Lung (tissue), 12 donors: Measurements from ENCODE around the gene GOLGA7B. TPM values are rescaled to one million over a fixed set of nuclear protein-coding genes. Genes with fewer than 3 reads are reported as not detected.

Experiments used
- ATAC-seq: fragments of 200-7000 bp; cut with Tn5 transposase; one replicate; pipeline ENCODE4 v1.9.1; 2020; ENCODE audit warnings: moderate number of reproducible peaks; ENCODE audit not compliant: insufficient read depth, low FRiP score
- DNase-seq, 3 donors: peaks; one replicate each; pipeline ENCODE4 v3.0.0-alpha.2; 2013 to 2017
- H3K27ac ChIP-seq, 2 donors: one replicate each; pipeline ENCODE4 v1.5.1; 2013; ENCODE audit warnings: mild to moderate bottlenecking in 2 of 2, moderate library complexity in 2 of 2, control low read depth in 1 of 2, inconsistent platforms in 1 of 2, low read depth in 1 of 2, low read length in 1 of 2
- H3K27me3 ChIP-seq, 3 donors: one replicate each; pipeline ENCODE4 v1.5.1; 2013; ENCODE audit warnings: low read length in 2 of 3; ENCODE audit not compliant: control insufficient read depth in 3 of 3, insufficient read depth in 3 of 3
- H3K36me3 ChIP-seq, 4 donors: one replicate each; pipeline ENCODE4 v1.5.1; 2013; ENCODE audit warnings: low read length in 4 of 4, mild to moderate bottlenecking in 1 of 4, moderate library complexity in 1 of 4; ENCODE audit not compliant: control insufficient read depth in 4 of 4, insufficient read depth in 4 of 4
- H3K4me1 ChIP-seq, 5 donors: one replicate each; pipeline ENCODE4 v1.5.1; 2013; ENCODE audit warnings: low read length in 5 of 5, mild to moderate bottlenecking in 2 of 5, moderate library complexity in 1 of 5; ENCODE audit not compliant: control insufficient read depth in 5 of 5, insufficient read depth in 5 of 5
- H3K4me3 ChIP-seq: one replicate; pipeline ENCODE4 v1.5.1; 2013; ENCODE audit warnings: mild to moderate bottlenecking, control low read depth, moderate library complexity
- H3K9ac ChIP-seq, 2 donors: one replicate each; pipeline ENCODE4 v1.5.1; 2013; ENCODE audit warnings: low read length in 2 of 2, control low read depth in 1 of 2; ENCODE audit not compliant: insufficient read depth in 1 of 2
- H3K9me3 ChIP-seq, 4 donors: one replicate each; pipeline ENCODE4 v1.5.1; 2013; ENCODE audit warnings: low read length in 3 of 4, mild to moderate bottlenecking in 1 of 4, moderate library complexity in 1 of 4; ENCODE audit not compliant: control insufficient read depth in 4 of 4, insufficient read depth in 3 of 4
- WGBS, 2 donors: extraction: QIAGEN DNeasy Blood & Tissue Kit; methylation state at CpG; one replicate each; pipeline ENCODE4 v1.1.7; 2013; 5-methylcytosine and 5-hydroxymethylcytosine counted together
- polyA plus RNA-seq, 2 donors: library from polyadenylated mRNA; stranded (reverse); fragments of 200-250 nt; gene quantifications; one replicate each; pipeline ENCODE4 v1.2.1, GENCODE V29; 2013
- total RNA-seq, 2 donors: library from RNA; depleted of rRNA in 1 of 2; stranded (reverse); fragments of >200 nt in 1 of 2; gene quantifications; one replicate each; pipeline ENCODE4 v1.2.1, GENCODE V29; 2014 to 2021
- TF ChIP-seq, protein P1 (sequence below): IDR thresholded peaks from 2 replicates; pipeline ENCODE4 v1.5.1; 2012; ENCODE audit warnings: mild to moderate bottlenecking; ENCODE audit errors: control extremely low read depth, extremely low read depth
- donor health status: control.
- donor health status: control.
- donor health status: Bipolar disorder and iron deficiency.
- donor health status: healthy.
- donor health status: DM: yes; HTN: yes; CAD: no.

The GOLGA7B gene
- total and polyA plus RNA-seq, 4 donors: 0.23 to 1.2 (median 0.74) TPM

DNA sequence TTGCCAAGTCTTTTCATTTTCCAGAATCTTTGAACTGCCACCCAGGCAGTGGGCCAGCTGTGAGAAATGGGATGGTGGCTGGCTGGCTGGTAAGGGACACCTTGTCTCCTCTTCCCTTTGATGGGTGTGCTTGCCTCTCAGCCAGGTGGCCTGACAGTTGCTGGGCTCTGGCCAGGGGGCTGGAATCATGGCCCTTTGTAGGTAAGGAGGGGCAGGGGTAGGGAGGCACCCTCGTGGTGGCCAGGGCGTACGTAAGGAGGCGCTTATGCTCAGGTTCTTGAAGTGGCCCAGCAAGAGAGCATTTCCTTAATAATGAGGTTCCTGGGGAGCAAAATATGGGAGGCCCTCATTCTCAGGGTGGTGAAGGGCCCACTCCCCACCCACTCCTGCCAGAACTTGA is 33.0 kb upstream of the GOLGA7B start:
- Histone ChIP-seq H3K9ac (no peak overlapping the region), H3K27me3 (peaks cover 0 to 16% (median 5%) of the 10 kb centered on the region in 3 donors), H3K36me3 (no peaks in the 10 kb centered on the region), H3K9me3 (no peaks in the 10 kb centered on the region), H3K27ac (no peak overlapping the region), H3K4me1 (no peaks in the 10 kb centered on the region), H3K4me3 (no peak overlapping the region)
- 82 to 88% methylated on average over 4 of the region's 4 CpGs for WGBS, 2 donors
- no peak for ATAC-seq
- no peak for DNase-seq
- TF ChIP-seq, protein P1, sequence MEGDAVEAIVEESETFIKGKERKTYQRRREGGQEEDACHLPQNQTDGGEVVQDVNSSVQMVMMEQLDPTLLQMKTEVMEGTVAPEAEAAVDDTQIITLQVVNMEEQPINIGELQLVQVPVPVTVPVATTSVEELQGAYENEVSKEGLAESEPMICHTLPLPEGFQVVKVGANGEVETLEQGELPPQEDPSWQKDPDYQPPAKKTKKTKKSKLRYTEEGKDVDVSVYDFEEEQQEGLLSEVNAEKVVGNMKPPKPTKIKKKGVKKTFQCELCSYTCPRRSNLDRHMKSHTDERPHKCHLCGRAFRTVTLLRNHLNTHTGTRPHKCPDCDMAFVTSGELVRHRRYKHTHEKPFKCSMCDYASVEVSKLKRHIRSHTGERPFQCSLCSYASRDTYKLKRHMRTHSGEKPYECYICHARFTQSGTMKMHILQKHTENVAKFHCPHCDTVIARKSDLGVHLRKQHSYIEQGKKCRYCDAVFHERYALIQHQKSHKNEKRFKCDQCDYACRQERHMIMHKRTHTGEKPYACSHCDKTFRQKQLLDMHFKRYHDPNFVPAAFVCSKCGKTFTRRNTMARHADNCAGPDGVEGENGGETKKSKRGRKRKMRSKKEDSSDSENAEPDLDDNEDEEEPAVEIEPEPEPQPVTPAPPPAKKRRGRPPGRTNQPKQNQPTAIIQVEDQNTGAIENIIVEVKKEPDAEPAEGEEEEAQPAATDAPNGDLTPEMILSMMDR: no peak

DNA sequence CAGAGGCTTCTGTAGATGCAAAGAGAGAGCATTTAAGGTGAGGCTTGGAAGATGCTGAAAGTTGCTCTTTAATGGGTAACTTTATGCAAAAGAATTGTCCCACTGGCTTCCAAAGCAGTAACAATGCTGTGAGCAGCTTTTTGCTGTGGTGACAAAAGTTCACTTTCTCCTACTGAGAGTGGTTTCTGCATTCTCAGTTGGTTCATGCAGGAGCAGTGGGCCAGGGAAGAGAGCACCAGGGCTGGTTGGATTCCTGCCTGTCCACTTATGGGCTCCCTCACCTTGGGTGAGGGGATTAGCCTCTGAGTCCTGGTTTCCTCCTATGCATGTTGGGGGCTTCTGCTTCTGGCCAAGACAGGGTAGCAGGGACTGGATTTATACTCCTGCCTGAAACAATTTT is 31.1 kb upstream of the GOLGA7B start:
- Histone ChIP-seq H3K4me1 (no peaks in the 10 kb centered on the region), H3K27ac (no peak overlapping the region)

DNA sequence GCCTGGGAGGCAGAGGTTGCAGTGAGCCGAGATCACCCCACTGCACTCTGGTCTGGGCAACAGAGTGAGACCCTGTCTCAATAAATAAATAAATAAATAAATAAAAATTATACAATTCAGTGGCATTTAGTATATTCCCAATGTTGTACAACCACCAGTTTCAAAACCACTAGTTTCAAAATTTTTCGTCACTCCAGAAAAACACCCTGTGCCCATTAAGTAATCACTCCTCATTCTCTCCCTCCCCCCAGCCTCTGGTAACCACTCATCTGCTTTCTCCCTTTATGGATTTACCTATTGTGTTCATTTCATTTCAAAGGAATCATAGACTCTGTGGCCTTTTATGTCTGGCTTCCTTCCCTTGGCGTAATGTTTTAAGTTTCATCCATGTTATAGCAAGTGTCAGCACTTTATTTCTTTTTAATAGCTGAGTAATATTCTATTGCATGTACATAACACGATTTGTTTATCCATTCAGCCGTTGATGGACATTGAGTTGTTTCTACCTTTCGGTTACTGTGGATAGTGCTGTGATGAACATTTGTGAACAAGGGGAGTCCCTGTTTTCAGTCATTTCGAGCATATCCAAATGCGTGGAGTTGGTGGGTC is 29.4 kb upstream of the GOLGA7B start:
- Histone ChIP-seq H3K9me3 (no peaks in the 10 kb centered on the region), H3K4me3 (no peak overlapping the region), H3K36me3 (no peaks in the 10 kb centered on the region), H3K27ac (no peak overlapping the region), H3K9ac (no peak overlapping the region), H3K4me1 (no peaks in the 10 kb centered on the region), H3K27me3 (peaks cover 0 to 9% (median 3%) of the 10 kb centered on the region in 3 donors)
- no peak for DNase-seq
- no peak for ATAC-seq
- TF ChIP-seq, protein P1: no peak
- WGBS, 2 donors: 84 to 92% methylated on average over 8 of the region's 8 CpGs

More for the DNA sequence above, 31.1 kb upstream of the GOLGA7B start:
- H3K36me3 ChIP-seq: no peaks in the 10 kb centered on the region
- ATAC-seq (no peak), DNase-seq (no peak)
- H3K27me3 ChIP-seq: peaks cover 0 to 13% (median 5%) of the 10 kb centered on the region in 3 donors
- no peak overlapping the region for H3K9ac ChIP-seq
- H3K9me3 ChIP-seq: no peaks in the 10 kb centered on the region
- no peak overlapping the region for H3K4me3 ChIP-seq
- TF ChIP-seq, protein P1: no peak
